NCI-H2107 treated with DMSO at 0.1 percent for 48 hours (cell line): Measurements from ENCODE around the gene ITPR2.

Source experiments
- DNase-seq: peaks from one replicate; lab custom pipeline; 2025; ENCODE audit not compliant: unreplicated experiment; lab: John Stamatoyannopoulos, UW

Gene ITPR2

DNA sequence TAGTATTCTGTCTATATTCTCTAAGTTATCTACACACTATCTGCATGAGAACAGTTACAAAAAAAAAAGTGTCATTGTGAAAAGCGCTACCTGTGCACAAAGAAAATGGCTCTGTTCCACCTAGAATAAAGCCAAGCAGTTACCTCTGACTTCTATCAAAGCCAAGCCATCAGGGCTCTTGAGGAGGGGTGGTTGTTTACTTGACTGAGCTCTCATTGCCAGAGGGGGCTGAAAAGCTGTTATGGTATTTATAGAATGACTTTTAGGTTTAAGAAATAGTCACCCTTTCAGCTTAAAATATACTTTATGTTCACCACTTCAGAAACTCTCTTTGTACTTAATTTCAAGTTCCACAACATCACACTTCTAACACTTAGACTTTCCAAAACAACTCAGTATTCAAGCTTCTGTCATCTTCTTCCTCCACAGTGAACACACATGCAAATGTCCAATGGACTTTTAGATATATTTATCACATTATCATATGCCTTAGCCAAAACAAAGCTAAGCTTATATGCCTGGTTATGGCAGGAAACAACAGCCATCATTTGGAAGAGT, 7.5 kb downstream of the ITPR2 start:
- DNase-seq = no peak

DNA sequence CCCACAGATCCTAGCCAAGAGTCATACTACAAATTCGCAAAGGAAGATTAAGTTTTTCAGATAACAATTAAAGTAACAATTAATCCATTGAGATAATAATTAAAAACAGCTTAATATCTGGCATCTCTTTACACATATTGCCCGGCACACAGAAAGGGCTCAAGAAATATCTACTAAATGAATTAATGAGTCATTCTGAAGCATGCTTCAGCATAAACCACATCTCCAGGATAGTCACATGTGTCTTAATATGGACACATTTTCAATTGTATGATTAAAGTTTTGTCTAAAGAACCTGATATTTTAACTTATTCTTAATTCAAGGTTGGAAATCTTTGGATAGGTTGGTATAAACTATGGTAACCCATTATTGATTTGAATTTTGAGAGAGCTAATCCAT, 9.6 kb downstream of the ITPR2 start:
- no peak for DNase-seq

DNA sequence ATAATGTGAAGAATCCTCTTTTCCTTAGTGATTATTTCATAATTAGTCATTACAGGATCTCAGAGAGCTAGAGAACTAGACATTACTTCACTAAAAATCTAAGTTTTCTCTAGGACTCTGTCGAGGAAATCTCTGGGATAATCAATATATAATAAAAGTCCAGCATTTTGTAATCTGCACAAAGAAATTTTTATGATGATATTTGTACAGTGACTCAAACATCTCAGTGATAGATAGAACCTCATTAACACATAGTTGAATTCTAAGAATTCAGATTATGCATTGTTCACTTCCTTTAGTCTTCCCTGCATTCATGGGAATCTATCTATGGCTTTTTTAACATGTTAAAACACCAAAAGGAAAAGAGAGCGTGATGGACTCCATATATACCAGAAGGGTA, 11.0 kb downstream of the ITPR2 start:
- no peak for DNase-seq

DNA sequence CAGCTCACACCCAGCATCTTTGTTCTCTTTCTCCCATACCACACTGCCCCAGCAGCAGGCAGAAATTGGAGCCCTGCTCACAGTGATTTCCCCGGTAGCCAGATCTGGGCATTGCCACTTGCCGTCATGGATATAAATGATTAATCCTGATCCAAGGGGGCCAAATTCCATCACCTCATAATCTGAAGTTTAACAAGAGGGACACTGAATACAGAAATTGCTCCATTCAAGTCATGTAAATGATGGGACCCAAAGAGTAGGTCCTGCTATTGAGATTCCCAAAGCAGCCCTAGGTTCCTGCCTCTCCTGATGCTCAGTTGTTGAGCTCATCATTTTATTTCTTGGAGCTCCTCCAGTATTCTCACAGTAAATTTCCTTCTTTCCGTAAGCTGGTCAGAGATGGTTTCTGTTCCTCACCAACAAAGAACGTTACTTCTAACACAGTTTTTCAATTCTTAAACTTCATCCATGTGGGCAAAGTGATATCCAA, 11.7 kb downstream of the ITPR2 start:
- no peak for DNase-seq

DNA sequence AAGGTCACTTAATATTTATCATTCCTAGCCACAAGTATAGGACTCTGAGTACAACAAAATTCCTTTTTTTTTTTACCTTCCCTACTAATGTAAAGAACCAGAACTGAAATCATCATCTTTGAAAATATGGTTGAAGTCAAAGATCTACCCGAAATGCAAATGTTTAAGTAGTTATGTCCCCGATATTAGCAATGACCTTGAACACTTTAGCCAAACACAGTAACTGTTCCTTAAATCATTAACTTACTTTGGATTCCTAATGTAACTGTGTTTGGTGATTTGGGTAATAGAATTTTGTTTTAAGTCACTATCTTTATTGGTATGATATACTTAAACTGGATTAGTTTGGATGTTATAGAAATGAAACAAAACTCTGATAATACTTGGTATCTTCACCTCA, 14.4 kb downstream of the ITPR2 start:
- no peak for DNase-seq

DNA sequence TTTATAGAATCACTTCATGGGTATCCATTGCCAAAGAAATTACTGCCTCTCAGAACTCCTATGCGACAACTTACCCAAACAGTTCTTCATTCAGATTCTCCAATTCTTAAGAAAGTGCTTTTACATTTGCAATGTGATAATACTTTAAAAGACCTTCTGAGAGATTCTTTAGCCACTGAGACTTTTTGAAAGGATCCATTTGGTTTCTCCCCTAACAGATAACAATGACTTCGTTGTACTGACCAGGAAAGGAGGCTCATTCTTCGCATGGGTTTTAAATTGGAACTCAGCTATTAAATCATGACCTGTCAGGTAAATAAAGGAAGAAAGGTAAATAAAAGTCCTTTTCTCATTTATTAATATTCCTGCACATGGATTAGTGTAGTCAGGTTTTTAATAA, 14.8 kb downstream of the ITPR2 start:
- DNase-seq = no peak

DNA sequence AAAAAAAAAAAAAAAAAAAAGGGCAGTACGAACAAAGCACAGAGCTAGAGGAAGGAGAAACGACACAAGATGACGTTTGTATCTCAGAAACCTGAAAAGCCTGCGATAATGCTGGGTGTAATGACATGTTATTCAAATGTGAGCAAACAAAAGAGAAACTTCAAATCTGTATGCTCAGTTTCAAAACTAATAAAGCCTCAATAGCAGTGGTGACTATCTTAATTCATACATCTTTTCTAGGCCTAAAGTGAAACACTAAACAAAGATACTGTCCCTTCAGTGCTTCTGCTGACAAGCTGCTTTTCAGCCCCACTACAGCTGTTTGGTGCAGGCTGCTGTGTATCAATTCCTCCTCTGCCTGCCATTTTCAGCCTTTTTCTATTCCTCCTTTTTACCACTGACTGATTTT, 15.8 kb downstream of the ITPR2 start:
- DNase-seq = no peak

DNA sequence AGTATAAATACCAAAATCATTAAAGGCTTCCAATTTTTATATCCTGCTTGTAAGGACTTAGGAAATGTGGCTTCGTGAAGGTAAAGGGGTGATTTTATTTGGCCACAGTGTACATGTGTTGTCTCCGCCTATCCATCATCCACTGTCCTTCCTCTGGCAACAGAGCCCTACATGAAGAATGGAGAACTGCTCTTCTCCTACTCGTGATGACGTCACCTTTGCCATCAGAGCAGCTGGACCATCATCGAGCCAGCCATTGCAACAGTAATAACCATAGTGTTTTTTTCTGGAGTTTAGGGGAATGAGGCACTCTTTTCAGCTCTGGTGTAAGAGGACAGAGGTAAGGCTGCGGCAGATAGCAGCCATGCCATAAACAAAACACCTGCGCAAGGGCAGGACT, 19.2 kb downstream of the ITPR2 start:
- DNase-seq = no peak

DNA sequence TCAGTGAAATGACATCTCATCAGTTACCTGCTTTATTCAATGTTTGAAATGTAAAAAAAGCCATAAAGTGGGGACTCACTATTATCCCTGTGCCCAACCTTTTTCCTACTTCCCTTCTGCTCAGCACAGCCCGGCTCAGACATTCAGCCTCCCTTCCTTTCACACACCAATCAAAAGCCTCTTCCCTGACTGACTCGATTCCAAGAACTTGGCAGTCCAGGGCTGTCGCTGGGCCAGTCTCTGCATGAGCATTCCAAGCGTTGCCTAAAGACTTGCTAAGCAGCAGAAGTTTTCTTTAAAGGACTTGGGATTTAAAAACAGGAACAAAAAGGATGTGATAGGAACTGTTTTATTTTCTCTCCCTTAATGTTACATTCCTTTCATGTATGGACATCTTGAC, 22.7 kb downstream of the ITPR2 start:
- no peak for DNase-seq

DNA sequence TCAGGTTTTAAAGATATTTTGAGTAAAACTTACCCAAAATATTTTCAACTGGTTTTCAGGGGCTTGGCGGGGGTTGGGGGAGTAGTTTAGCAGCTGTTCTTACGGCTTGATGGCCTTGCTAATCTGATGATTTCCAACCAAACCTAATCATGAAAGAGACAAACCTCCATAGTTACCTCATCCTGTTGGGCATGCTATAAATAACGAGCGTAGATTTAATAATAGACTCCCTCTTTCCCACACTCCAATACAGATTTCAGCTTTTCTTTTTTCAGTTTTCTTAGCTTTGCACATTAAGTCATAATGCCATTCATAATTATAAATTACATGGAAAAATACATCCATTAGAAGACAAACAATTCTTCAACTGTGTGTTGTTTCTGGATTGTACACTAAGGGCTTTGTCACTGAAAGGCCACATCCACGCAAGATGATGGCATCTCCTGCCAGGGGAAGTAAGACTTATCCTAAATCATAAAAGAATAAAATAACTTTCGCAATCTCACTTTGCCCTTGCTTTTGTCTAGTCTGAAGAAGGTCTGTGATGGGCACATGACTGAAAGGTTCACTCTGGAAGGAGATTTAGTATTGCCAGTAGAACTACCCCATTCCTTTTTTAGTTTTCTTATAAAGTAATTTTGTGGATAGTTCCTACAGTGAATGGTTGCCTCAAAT, 23.2 kb downstream of the ITPR2 start:
- no peak for DNase-seq

DNA sequence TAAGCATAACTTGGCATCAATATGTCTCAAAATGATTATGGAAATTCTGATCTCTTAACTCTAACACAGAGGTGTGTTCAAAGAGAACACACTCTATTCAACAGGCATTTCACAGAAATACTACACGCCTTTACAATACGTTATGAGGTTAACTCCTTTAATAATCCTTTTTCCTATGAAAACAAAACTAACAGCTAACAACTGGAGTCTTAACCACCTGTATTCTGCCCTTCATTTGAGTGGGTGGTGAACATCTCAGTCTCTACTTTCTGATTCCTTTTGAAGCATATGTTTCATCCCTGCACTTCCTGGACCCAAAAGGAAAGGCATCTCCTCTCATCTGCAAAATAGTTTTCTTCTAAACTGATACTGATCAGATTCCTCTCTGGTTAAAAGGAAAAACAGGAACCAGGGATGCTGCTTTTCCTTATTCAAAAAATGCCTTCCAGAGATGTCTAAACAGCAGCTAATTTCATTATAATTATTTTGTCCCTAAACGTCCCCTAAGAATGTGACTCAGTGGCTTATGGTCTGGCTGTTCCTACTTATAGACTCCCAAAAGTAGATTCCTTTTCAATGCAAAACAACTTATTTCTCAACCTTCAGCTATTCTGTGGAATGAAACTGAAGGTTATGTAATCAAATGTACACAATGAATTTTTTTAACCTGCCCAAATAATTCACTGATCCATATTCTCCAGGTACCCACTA, 24.1 kb downstream of the ITPR2 start:
- no peak for DNase-seq

DNA sequence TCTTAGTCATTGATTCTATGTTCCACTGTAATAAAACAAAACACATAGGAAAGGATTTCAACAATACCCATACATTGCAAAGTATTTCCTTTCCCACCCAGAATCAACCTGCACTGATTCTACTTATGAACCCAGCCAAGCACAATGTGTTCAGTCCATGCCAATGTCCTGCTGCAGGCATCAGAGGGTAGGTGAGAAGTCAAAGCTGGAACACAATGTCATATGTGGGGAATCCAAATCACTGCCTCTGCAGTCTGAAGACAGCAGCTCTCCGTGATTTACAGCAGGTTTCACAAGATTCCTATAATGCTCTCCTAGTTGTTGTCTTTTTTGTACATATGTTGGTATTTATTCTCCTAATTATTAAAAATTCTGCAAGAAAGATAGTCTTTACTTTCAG, 25.7 kb downstream of the ITPR2 start:
- no peak for DNase-seq

DNA sequence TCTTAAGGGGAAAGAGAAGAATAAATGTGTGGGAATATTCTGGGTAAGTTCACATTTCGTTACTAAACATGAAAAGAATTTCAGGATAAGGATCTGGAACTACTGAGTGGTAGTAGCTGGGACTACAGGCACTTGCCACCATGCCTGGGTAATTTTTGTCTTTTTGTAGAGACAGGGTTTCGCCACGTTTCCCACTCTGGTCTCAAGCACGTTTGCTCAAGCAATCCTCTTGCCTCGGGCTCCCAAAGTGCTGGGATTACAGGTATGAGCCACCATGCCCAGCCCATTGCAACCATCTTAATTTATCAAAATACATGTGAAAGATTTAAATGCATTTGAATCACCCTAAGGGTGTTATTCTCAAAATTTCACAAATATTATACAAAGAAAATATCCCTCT, 26.4 kb downstream of the ITPR2 start:
- no peak for DNase-seq

DNA sequence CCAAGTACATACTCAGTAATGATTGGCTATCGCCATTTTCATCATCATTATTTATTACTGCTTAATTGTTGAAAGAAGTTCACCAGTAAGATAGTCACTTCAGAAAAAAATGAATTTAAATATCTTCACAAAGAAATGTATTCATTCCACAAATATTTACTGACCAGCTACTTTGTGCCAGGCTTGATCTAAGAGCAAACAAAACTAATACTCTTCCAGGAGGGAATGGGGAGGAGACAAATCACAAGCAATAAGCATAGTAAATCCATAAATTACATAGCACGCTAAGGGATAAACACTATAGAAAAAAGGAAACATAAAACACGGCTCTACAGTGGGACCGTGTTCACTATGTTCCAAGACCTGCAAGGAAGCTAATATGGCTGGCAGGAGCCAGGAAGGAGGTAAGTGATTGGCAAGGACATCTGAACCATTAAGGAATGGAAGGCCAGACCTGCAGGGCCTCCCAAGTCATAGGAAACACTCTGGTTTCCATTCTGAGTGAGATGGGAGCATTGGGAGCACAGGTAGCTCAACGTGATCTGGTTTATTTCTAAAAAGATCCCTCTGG, 27.5 kb downstream of the ITPR2 start:
- no peak for DNase-seq

DNA sequence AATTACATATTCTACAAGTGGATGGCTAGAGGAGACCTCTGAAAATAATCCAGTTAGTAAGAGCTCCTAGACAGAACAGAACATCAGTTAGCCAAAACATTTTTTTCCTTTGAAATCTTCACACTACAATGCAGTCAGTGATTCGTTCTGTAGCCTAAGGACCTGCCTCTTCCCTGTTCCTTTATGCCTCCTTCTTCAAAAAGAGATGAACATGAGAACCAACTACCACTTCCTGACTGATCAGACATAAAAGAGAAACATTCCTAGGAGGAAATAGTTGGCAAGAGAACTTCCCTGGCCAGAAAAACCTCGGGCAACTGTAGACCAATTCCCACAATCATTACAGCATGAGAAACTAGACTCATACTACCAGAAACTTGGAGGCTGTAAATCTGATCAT, 29.4 kb downstream of the ITPR2 start:
- no peak for DNase-seq

DNA sequence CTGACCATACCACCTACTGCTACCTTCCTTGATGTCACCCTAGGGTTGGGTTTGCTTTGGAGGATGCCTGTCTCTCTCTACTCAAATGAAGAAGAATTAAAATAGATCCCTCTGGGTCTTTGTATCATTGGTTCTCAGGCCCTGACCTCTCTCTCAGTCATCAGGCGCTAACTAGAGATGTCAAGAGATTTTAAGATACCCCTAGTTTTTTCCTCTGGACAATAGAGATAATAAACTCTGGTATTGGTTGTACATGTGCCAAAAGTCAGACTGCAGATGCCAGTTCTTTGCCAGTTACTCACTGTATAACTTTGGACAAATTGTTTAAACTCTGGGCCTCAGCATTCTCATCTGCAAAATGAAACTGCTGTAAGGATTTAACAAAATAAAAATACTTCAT, 31.5 kb downstream of the ITPR2 start:
- DNase-seq = no peak

DNA sequence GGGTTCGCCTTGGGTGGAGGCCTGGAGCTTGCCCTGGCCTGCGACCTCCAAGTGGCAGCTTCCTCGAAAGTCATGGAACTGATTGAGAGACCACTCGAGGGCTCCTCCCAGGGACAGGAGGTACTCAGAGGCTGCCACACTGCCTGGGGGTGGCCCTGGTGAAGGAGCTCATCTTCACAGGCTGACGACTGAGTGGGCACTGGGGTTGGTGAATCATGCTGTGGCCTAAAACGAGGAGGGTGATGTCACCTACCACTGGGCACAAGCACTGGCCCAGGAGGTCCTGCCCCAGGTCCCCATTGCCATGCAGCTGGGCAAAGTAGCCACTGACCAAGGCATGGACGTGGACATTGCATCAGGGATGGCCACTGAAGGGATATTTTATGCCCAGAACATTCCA, 32.1 kb downstream of the ITPR2 start:
- no peak for DNase-seq

DNA sequence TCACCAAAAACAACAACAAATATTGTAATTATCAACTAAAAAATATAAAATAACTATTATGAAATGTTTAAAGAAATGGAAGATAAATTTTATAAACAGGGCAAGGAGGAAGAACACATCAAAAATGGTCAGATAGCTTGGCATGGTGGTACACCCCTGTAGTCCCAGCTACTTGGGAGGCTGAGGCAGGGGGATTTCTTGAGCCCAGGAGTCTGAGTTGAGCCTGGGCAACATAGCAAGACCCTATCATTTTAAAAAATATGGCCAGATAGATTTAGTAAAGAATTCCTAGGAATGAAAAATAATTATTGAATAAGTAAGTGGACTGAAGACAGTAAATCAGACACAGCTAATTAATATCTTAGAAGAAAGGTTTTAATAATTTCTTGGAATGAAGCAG, 32.6 kb downstream of the ITPR2 start:
- no peak for DNase-seq

DNA sequence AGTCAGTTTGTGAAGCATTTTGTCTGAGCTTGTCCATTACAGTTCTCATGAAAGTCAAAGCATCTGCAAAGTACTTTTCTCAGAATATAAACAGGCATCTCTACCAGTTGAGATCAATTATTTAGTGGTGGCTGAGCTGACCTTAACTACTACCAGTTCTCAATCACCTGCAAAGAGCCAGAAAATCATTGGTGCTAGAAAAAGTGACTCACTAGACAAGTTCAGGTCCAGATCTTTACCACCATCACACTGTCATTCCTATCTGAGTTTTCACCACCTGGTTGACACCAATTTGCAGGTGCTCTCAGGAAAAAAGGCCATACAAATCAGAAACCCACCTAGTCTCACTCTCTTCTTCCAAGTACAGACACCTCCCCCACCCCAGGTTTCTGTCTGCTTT, 33.3 kb downstream of the ITPR2 start:
- no peak for DNase-seq

DNA sequence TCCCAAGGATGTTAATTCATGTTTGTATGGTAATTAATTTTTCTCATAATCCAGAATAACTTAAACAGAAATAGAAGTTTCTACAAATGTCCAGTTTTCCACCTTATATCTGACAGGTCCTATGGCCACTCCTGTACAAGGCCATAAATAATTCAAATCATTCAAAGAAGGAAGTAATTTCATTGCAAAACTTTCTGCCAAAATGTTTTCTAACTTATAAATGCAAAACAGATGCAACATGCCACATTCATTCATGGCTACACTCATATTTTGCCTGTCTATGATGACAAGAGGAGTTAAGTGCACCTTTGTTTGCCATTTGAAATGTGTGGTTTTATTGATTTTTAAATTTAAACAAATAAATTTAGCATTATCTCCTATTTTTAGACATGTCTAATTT, 34.4 kb downstream of the ITPR2 start:
- no peak for DNase-seq

DNA sequence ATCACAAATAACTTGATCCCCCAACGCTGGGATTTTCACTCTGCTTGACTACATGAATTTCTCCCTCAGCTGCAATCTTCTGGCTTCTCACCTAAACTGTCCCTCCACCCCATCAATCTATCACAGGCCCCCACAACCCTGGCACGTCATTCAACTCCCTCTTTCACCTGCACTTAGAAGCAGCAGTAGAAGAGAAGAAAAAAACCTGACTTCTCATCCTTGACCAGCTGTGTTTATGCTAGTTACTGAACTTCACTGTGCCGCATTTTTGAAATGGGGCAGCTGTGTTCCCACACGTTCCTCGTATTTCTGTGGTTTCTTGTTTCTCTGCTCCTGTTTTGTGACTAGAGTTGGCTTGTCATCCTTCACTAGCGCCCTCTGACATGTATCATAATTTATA, 35.0 kb downstream of the ITPR2 start:
- DNase-seq = peak; percentile 14

DNA sequence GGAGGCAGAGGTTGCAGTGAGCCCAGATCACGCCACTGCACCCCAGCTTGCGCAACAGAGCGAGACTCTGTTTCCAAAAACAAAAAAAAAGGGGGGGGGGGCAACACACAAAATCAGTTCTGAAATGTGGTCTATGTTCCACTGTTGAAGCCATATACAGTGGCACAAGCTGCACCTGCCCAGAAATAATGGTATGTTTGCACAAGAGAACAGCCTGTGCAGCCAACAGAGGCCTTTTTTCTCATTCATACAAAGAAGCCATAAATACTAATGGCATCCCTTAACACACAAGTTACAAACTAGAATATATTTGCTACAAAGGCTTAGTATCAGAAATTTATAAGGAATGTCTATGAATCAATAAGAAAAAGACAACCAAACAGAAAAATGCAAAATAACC, 37.1 kb downstream of the ITPR2 start:
- DNase-seq = no peak
